ENCODE data around the gene WASL. TPM values are rescaled to one million over a fixed set of nuclear protein-coding genes. Genes with fewer than 3 reads are reported as not detected.

WASL gene
- total RNA-seq, 1 experiment from 2014 or later, result 34.4 TPM

DNA sequence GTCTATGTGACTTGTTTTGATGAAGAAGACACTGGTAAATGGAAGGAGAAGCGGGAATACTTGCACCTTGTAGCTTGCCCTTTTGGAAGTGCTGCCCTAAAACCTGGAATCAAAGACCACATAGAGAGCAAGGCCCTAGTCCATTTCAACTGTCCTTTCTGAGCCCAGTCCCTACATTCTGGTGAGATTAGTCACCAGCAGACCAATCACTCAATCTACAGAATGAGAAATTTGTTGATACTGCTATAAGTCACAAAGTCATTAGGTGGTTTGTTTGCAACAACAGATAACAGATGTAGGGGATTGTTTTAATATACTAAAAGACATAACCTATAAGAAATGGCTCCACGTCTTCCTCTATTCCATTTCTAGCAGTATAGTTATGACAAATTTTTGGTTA lies 33.6 kb downstream of the WASL start (continued):
- TF ChIP-seq NR2C2 (CRISPR knock-in tag; IDR thresholded peaks at IDR 0.05), result no peak
- TF ChIP-seq GRHL2 (CRISPR knock-in tag; IDR thresholded peaks at IDR 0.05; ENCODE audit: insufficient replicate concordance, severe bottlenecking), result no peak
- TF ChIP-seq, protein P1, sequence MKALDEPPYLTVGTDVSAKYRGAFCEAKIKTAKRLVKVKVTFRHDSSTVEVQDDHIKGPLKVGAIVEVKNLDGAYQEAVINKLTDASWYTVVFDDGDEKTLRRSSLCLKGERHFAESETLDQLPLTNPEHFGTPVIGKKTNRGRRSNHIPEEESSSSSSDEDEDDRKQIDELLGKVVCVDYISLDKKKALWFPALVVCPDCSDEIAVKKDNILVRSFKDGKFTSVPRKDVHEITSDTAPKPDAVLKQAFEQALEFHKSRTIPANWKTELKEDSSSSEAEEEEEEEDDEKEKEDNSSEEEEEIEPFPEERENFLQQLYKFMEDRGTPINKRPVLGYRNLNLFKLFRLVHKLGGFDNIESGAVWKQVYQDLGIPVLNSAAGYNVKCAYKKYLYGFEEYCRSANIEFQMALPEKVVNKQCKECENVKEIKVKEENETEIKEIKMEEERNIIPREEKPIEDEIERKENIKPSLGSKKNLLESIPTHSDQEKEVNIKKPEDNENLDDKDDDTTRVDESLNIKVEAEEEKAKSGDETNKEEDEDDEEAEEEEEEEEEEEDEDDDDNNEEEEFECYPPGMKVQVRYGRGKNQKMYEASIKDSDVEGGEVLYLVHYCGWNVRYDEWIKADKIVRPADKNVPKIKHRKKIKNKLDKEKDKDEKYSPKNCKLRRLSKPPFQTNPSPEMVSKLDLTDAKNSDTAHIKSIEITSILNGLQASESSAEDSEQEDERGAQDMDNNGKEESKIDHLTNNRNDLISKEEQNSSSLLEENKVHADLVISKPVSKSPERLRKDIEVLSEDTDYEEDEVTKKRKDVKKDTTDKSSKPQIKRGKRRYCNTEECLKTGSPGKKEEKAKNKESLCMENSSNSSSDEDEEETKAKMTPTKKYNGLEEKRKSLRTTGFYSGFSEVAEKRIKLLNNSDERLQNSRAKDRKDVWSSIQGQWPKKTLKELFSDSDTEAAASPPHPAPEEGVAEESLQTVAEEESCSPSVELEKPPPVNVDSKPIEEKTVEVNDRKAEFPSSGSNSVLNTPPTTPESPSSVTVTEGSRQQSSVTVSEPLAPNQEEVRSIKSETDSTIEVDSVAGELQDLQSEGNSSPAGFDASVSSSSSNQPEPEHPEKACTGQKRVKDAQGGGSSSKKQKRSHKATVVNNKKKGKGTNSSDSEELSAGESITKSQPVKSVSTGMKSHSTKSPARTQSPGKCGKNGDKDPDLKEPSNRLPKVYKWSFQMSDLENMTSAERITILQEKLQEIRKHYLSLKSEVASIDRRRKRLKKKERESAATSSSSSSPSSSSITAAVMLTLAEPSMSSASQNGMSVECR (CRISPR knock-in tag; IDR thresholded peaks at IDR 0.05; ENCODE audit: borderline replicate concordance), result no peak
- TF ChIP-seq PRRX2 (CRISPR knock-in tag; IDR thresholded peaks at IDR 0.05), result no peak
- no peak for TF ChIP-seq OVOL2 (CRISPR knock-in tag; IDR thresholded peaks at IDR 0.05; ENCODE audit: borderline replicate concordance)
- TF ChIP-seq CBFB (CRISPR knock-in tag; IDR thresholded peaks at IDR 0.05; ENCODE audit: low read depth), result no peak

GRCh38 chr7:123714296-123715080 lies 34.3 kb downstream of the WASL start:
- peak overlapping the region; percentile 29; the same call in 1 of the 2 replicates for H3K27ac Mint-ChIP-seq
- CTCF ChIA-PET, result interaction anchor here (0.6 to 3.8 kb wide), 3 partner anchors 13 to 158 kb away, joined by 3 to 25 read pairs (median 3); no protein-coding TSS in a partner anchor
- TF ChIP-seq, protein P2, sequence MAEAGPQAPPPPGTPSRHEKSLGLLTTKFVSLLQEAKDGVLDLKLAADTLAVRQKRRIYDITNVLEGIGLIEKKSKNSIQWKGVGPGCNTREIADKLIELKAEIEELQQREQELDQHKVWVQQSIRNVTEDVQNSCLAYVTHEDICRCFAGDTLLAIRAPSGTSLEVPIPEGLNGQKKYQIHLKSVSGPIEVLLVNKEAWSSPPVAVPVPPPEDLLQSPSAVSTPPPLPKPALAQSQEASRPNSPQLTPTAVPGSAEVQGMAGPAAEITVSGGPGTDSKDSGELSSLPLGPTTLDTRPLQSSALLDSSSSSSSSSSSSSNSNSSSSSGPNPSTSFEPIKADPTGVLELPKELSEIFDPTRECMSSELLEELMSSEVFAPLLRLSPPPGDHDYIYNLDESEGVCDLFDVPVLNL (CRISPR knock-in tag; IDR thresholded peaks at IDR 0.05; ENCODE audit: borderline replicate concordance, low read depth), result no peak
- TF ChIP-seq MAX (CRISPR knock-in tag; IDR thresholded peaks at IDR 0.05), result no peak
- TF ChIP-seq NFE2L1 (CRISPR knock-in tag; IDR thresholded peaks at IDR 0.05), result no peak
- no peak for TF ChIP-seq ETV6 (CRISPR knock-in tag; IDR thresholded peaks at IDR 0.05)
- TF ChIP-seq USF2 (CRISPR knock-in tag; IDR thresholded peaks at IDR 0.05), result no peak
- TF ChIP-seq ZBTB43 (CRISPR knock-in tag; IDR thresholded peaks at IDR 0.05), result no peak
- TF ChIP-seq AR (CRISPR knock-in tag; IDR thresholded peaks at IDR 0.05), result no peak
- TF ChIP-seq, protein P3, sequence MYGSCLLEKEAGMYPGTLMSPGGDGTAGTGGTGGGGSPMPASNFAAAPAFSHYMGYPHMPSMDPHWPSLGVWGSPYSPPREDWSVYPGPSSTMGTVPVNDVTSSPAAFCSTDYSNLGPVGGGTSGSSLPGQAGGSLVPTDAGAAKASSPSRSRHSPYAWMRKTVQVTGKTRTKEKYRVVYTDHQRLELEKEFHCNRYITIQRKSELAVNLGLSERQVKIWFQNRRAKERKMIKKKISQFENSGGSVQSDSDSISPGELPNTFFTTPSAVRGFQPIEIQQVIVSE (CRISPR knock-in tag; IDR thresholded peaks at IDR 0.05; ENCODE audit: borderline replicate concordance), result no peak
- TF ChIP-seq FOXK1 (CRISPR knock-in tag; IDR thresholded peaks at IDR 0.05), result no peak
- no peak for TF ChIP-seq ZSCAN18 (CRISPR knock-in tag; IDR thresholded peaks at IDR 0.05)
- no peak for TF ChIP-seq EMX1 (CRISPR knock-in tag; IDR thresholded peaks at IDR 0.05)
- TF ChIP-seq, protein P4, sequence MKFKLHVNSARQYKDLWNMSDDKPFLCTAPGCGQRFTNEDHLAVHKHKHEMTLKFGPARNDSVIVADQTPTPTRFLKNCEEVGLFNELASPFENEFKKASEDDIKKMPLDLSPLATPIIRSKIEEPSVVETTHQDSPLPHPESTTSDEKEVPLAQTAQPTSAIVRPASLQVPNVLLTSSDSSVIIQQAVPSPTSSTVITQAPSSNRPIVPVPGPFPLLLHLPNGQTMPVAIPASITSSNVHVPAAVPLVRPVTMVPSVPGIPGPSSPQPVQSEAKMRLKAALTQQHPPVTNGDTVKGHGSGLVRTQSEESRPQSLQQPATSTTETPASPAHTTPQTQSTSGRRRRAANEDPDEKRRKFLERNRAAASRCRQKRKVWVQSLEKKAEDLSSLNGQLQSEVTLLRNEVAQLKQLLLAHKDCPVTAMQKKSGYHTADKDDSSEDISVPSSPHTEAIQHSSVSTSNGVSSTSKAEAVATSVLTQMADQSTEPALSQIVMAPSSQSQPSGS (CRISPR knock-in tag; IDR thresholded peaks at IDR 0.05; ENCODE audit: borderline replicate concordance, low read depth), result no peak
- no peak for TF ChIP-seq ESRRA (CRISPR knock-in tag; IDR thresholded peaks at IDR 0.05; ENCODE audit: borderline replicate concordance)
- TF ChIP-seq ZNF263 (CRISPR knock-in tag; IDR thresholded peaks at IDR 0.05; ENCODE audit: low read depth), result no peak

More at GRCh38 chr7:123714296-123715080, 34.3 kb downstream of the WASL start:
- H3K9me3 Mint-ChIP-seq, result peaks cover 6% of the 10 kb centered on the region
- H3K27me3 Mint-ChIP-seq (ENCODE audit: low read depth), result no peaks in the 10 kb centered on the region
- H3K36me3 Mint-ChIP-seq, result peaks cover 6% of the 10 kb centered on the region
- POLR2A ChIA-PET, result interaction anchor here (0.6 kb wide), 1 partner anchor 140 kb away, joined by 3 read pairs; no protein-coding TSS in a partner anchor
- H3K4me3 Mint-ChIP-seq, result no peak overlapping the region
- DNase-seq (ENCODE audit: low spot score) (no peak), ATAC-seq (no peak)
- peaks cover 39% of the 10 kb centered on the region for H3K4me1 Mint-ChIP-seq
